Measurements from ENCODE around the gene RNF2.

DNA sequence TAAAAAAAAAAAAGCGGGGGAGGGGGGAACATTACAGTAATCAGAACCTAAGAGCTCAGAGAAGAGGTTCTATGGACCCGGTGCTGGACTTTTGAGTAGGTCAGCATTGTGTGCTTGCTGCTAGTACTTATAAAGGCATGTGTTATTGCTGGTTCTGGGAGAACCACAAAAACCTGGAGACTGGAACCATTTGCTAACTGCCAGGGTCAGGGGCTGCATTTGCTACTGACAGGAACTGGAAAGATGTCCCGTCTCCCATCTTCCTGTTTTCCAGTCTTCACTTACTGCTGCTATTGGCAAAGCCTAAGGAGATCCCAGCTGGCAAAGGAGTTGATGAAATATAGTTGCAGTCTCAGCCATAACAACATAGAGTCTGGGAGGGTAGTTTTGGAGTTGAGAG lies 4.3 kb downstream of the RNF2 start:
- TF ChIP-seq GATA2 (IDR thresholded peaks at IDR 0.05; ENCODE audit: low read depth, low read length), result no peak
- no peak for TF ChIP-seq GATA3 (IDR thresholded peaks at IDR 0.05; ENCODE audit: low read depth, low read length)

Data from SH-SY5Y (cell line).